GM12891 (cell line): ENCODE results near the gene MT1B.

Experiments used
- DNase-seq: peaks from one replicate; pipeline ENCODE4 v3.0.0; 2011; ENCODE audit warnings: low spot score; ENCODE audit not compliant: insufficient read length
- FAIRE-seq: peaks from 2 replicates; lab custom pipeline; 2011; peaks lifted over from hg19 to GRCh38; lab: Jason Lieb, UNC
- PAX5 ChIP-seq: IDR thresholded peaks from 2 replicates; pipeline ENCODE4 v1.6.1; 2011; ENCODE audit warnings: low read length, moderate library complexity, mild to moderate bottlenecking; ENCODE audit not compliant: insufficient read depth, severe bottlenecking
- POLR2A ChIP-seq: IDR thresholded peaks from 2 replicates; pipeline ENCODE4 v1.6.1; 2011; ENCODE audit warnings: low read depth, low read length, control low read depth
- POLR2AphosphoS5 ChIP-seq: IDR thresholded peaks from 2 replicates; pipeline ENCODE4 v1.6.1; 2011; ENCODE audit warnings: low read depth, low read length, control low read depth
- POU2F2 ChIP-seq: IDR thresholded peaks from 2 replicates; pipeline ENCODE4 v1.6.1; 2011; ENCODE audit warnings: low read depth, mild to moderate bottlenecking, control low read depth, low read length, moderate library complexity
- SPI1 ChIP-seq: IDR thresholded peaks from 2 replicates; pipeline ENCODE4 v1.6.1; 2011; ENCODE audit warnings: low read depth, low read length, control low read depth
- TAF1 ChIP-seq: IDR thresholded peaks from 2 replicates; pipeline ENCODE4 v1.6.1; 2011; ENCODE audit warnings: low read depth, low read length, control low read depth

MT1B gene

DNA sequence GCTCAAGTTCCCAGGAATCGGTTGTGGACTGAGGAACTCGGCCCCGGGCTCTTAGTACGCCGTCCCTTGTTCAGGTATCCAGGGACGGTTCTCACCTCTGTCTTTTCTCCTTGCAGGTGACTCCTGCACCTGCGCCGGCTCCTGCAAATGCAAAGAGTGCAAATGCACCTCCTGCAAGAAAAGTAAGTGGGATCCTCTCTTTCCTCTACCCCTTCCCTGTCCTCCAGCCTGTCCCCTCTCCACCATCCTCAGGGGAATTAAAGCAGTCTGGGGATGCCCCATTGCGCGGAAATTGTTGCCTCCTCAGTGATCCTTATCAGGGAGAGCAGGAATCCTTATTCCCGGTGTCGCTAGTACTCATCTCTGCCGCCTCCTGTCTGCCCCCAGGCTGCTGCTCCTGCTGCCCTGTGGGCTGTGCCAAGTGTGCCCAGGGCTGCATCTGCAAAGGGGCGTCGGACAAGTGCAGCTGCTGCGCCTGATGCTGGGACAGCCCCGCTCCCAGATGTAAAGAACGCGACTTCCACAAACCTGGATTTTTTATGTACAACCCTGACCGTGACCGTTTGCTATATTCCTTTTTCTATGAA is 42.7 kb upstream of the MT1B start:
- TF ChIP-seq TAF1, result no peak
- TF ChIP-seq SPI1, result no peak
- no peak for TF ChIP-seq POLR2A
- no peak for FAIRE-seq
- DNase-seq, result no peak

GRCh38 chr16:56609463-56609921 is 42.2 kb upstream of the MT1B start:
- FAIRE-seq (peak; percentile 58), DNase-seq (peak; percentile 57)
- no peak for TF ChIP-seq POU2F2
- TF ChIP-seq SPI1, result peak; percentile 27; the same call in 1 of the 2 replicates
- TF ChIP-seq POLR2A, result no peak
- no peak for TF ChIP-seq POLR2AphosphoS5
- TF ChIP-seq PAX5, result no peak

DNA sequence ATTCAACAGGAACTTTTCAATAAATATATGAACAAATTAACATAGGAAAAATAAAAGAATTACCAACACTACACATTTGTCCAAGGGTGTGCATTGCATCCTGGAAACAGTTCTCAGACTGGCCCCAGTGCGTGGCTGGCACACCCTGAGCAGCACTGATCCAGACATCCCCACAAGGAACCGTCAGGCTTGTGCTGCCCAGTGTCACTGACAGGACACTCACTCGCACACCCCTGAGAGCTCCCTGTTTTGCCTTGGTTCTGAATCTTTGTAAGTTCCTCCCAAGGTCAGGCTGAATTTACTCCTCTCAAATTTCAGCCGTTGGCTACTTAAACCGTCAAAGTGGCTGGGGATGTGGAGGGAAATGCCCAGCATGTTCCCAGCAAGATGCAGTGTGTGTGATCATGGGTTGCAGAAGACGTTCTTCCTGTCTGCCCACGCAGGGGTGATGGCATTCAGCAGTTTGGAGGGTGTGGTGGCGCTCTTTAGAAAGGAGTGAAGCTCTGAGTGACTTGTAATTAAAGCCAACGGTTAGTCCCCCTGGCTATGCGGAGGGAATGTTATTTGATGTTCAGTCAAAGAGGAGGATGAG is 41.6 kb upstream of the MT1B start:
- DNase-seq (no peak), FAIRE-seq (peak; percentile 73)
- no peak for TF ChIP-seq POLR2A
- no peak for TF ChIP-seq POU2F2
- no peak for TF ChIP-seq SPI1
- no peak for TF ChIP-seq PAX5
- TF ChIP-seq TAF1, result no peak
- no peak for TF ChIP-seq POLR2AphosphoS5

GRCh38 chr16:56610609-56611111 is 41.0 kb upstream of the MT1B start:
- FAIRE-seq, result peak; percentile 26
- no peak for TF ChIP-seq POU2F2
- TF ChIP-seq POLR2AphosphoS5, result no peak
- no peak for TF ChIP-seq TAF1
- no peak for TF ChIP-seq POLR2A
- TF ChIP-seq PAX5, result no peak
- TF ChIP-seq SPI1, result no peak
- DNase-seq, result no peak

DNA sequence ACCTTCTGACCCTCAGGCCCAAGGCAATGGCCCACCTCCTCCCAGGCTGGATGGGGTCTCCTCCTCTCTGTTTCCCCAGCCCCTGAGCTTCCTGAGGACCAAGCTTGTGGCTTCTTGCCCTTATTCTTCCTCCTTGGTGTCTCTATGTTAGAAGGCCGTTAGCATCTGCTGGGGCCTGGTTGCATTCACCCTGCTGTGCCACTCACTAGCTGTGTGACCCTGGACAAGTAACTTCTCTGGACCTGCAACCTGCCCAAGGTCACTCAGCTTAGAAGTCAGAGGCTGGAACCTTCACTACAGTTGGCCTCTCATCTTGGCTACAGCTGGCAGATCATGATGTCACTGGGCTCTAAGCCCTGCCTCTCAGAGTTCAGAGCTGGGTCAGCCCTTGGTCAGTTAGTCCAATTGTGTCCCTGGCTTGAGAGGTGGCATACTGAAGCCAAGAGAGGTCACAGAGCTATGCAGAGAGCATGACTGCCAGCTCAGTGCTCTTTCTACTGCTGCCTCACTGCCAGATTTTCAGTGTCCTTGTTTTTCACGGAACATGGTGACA is 40.3 kb upstream of the MT1B start:
- TF ChIP-seq PAX5 (no peak), SPI1 (no peak), POU2F2 (no peak), POLR2A (no peak), TAF1 (no peak), POLR2AphosphoS5 (no peak)
- FAIRE-seq, result no peak
- DNase-seq, result no peak

GRCh38 chr16:56613706-56614105 is 38.0 kb upstream of the MT1B start:
- DNase-seq (no peak), FAIRE-seq (no peak)
- no peak for TF ChIP-seq POU2F2
- no peak for TF ChIP-seq POLR2AphosphoS5
- no peak for TF ChIP-seq PAX5
- no peak for TF ChIP-seq POLR2A
- TF ChIP-seq TAF1, result no peak
- no peak for TF ChIP-seq SPI1

- FAIRE-seq, result no peak
- no peak for DNase-seq
- no peak for TF ChIP-seq POLR2A
- TF ChIP-seq SPI1, result no peak
- no peak for TF ChIP-seq TAF1
- TF ChIP-seq POU2F2, result no peak
- TF ChIP-seq PAX5, result no peak
- no peak for TF ChIP-seq POLR2AphosphoS5
Measured at GRCh38 chr16:56614549-56614991, 37.1 kb upstream of the MT1B start.

DNA sequence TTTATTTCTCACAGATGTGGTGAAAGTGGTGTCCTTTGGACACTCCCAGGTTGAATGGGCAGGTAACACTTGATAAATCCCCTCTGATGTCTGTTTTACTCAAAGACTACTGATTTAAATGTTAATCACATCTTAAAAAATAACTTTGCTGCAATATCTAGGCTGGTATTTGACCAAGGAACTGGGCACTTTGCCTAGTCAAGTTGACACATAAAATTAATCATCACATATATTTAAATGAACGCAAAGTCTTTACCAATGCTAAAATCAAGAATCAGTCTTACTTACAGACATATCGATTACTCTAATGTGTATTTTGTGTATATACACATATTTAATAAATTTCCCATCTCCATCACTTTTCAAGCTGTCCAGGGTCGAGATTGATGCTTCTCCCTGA is 36.3 kb upstream of the MT1B start:
- no peak for DNase-seq
- no peak for TF ChIP-seq POLR2A
- TF ChIP-seq TAF1, result no peak
- no peak for TF ChIP-seq POU2F2
- TF ChIP-seq SPI1, result no peak

DNA sequence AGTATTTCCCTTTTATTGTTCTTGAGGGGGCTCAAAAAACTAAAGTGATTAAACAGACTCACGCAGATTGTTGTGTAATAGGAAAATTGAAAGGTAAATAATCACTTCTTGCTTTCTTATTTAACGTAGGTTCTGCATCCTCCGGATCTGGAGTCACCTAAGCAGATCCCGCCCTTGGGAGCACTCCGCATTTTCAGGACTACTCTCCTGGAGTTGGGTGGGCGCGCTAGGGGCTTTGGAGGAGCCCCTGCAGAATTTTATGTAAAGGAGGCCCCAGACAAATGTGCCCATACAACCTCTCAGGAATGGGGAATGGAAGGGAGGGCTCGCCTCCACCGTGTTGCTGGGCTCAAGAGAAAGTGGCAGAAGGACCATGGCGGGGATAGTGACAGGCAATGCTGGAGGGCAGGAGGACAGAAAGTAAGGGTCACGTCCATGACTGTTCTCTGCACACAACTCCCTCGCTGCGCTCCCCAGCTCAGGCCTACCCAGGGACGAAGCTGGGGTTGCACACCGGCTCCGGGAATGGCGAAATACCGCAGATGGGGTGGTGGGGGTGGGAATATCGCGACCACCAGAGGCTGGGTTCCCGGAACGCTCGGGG is 35.0 kb upstream of the MT1B start:
- no peak for DNase-seq
- no peak for FAIRE-seq
- TF ChIP-seq SPI1 (no peak), TAF1 (no peak), POLR2A (no peak), POU2F2 (no peak), POLR2AphosphoS5 (no peak), PAX5 (no peak)

More for the DNA sequence above, 36.3 kb upstream of the MT1B start:
- FAIRE-seq, result no peak

DNA sequence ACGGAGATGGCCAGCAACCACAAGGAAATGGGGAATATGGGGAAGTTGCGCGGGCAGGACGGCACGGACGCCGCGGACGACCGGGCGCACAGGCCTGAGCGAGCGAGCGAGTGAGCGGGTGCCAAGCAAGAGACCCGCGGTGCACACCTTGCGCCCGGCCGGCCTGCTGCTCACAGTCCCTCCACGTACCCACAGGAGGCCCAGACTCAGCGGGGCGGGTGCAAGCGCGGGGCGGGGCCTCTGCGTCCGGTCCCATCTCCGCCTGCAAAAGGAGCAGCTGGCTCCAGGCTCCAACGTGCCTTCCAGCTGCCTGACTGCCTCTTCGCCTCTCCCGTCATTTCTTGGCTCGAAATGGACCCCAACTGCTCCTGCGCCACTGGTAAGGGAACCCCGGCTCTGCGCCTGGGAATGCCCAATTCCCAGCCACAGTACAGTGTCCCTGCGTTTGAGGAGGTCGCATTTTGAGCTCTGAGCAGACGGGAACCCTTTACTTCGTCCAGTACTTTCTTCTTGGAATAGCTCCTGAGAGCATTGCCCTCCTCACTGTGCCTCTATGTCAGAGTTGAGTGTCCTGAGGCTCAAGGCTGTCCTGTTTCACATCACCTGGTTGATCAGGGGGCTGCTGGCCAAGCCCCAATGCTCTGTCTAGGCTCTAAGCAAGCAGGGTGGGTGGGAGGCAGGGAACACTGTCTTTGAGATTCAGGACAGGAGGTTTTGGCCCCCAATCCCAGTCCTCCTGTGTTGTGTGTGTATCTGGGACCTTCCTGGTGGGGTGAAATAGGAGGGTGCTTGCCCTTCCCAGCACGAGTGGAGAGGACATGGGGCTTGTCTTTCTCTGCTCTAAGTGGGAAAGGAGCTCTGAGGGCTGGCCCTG is 34.2 kb upstream of the MT1B start:
- DNase-seq, result no peak
- no peak for FAIRE-seq
- TF ChIP-seq PAX5, result no peak
- no peak for TF ChIP-seq SPI1
- no peak for TF ChIP-seq POLR2AphosphoS5
- TF ChIP-seq POU2F2, result no peak
